ENCODE measurements around the gene PSMD13.

The PSMD13 gene

DNA sequence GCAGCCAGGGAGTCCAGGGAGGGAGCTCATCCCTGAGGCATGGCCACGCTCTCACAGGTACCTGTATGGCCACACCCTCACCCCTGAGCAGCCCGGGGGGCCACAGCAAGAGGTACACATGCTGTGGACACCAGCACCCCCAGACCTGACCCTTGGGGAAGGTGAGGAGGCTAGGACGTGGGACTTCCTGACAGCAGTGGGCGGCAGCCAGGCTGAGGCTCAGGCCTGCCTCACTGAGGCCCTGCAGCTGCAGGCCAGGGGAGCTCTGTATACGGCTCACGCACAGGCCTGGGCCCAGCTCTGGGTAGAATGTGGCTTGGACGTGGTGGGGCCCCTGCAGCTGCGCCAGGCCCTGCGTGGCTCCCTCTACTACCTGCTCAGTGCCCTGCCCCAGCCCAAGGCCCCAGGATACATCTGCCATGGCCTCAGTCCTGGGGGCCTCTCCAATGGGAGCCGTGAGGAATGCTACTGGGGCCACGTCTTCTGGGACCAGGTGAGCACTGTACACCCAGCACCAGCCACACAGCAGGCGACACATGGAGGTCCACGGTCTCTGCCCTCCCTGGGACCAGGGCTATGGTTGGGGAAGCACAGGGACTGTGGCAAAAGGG, 54.0 kb downstream of the PSMD13 start:
- DNase-seq: no peak

DNA sequence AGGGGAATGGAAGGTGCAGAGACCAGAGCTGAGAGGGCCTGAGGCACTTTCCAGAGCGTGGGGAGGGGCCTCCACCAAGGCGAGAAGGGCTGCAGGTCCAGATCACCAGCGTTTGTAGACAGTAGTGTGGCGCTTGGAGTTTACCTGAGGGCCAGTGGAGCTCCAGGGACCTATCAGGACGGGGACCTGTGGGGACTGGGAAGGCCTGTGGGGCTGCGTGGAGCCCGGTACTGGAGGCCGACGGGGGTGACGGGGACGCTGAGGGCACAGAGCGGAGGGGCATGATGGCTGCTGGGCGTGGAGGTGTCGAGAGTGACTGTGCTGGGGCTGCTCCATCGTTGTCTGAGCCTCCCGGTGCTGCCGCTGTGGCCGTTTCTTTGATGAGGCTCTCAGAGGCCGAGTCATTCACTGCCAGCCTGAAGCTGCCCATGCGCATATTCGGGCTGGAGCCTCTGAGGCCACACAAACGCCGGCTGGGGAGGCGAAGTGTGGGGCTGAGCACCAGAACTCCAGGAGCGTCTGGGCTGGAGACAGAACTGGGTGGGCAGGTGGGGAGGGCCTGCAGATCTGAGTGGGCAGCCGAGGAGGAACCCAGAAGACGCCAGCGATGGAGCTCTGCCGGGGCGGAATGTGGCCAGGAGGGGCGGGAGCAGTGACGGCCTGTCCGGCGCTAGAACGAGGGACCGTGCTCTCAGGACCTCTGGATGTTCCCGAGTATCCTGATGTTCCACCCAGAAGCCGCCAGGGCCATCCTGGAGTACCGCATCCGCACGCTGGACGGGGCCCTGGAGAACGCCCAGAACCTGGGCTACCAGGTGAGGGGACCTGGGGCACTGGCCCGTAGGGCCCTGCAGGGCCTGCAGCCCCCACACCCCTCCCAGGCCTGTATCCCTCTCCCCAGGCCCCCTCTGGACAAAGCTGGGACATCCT, 54.8 kb downstream of the PSMD13 start:
- DNase-seq: no peak

DNA sequence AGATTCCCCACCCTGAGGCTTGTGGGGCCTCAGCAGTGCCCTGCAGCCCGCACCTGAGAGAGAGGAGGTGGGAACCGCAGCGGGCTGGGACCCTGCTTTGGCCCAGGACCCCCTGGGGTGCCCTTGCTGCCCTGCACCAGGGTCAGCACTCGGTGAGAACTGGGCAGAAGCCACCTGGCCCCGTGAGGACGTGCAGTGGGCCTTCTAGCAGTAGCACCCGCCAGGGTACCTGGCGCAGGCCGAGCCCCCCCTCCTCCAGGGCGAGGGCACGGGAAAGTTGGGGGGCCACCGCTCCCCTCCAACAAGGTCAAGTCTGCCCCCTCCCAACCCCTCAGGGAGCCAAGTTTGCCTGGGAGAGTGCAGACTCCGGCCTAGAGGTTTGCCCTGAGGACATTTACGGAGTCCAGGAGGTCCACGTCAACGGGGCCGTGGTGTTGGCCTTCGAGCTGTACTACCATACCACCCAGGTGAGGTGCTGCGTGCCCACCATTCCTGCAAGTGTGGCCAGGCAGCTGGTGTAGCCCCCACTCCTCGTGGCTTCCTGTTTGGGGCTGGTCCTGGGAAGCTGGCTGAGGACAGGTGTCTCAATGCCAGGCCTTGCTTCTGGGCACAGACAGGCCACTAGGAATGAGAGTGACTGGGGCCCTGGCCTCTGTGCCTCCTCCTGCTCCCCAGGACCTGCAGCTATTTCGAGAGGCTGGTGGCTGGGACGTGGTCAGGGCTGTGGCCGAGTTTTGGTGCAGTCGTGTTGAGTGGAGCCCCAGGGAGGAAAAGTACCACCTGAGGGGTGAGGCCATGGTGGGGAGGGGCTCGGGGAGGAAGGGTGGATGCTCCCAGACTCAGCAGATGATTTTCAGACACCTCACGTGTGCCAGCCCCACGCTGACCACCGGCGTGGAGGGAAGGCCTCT, 55.7 kb downstream of the PSMD13 start:
- DNase-seq: no peak

DNA sequence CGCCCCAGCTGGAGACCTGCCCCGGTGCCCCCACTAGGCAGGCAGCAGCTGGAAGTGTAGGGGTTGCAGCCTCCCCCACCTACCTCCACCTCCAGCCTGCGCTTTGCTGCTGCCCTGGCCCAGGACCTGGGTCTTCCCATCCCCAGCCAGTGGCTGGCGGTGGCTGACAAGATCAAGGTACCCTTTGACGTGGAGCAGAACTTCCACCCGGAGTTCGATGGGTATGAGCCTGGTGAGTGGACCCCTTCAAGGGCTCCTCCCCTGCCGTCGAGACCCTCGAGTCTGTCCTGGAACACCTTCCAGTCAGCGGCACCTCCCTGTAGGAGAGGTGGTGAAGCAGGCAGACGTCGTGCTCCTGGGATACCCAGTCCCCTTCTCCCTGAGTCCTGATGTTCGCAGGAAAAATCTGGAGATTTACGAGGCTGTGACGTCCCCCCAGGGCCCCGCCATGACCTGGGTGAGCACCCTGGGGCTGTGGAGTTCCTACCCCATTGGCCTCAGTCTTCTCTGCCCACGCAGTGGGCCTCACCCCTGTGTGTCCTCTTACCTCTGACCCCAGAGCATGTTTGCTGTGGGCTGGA, 56.6 kb downstream of the PSMD13 start:
- no peak for DNase-seq

DNA sequence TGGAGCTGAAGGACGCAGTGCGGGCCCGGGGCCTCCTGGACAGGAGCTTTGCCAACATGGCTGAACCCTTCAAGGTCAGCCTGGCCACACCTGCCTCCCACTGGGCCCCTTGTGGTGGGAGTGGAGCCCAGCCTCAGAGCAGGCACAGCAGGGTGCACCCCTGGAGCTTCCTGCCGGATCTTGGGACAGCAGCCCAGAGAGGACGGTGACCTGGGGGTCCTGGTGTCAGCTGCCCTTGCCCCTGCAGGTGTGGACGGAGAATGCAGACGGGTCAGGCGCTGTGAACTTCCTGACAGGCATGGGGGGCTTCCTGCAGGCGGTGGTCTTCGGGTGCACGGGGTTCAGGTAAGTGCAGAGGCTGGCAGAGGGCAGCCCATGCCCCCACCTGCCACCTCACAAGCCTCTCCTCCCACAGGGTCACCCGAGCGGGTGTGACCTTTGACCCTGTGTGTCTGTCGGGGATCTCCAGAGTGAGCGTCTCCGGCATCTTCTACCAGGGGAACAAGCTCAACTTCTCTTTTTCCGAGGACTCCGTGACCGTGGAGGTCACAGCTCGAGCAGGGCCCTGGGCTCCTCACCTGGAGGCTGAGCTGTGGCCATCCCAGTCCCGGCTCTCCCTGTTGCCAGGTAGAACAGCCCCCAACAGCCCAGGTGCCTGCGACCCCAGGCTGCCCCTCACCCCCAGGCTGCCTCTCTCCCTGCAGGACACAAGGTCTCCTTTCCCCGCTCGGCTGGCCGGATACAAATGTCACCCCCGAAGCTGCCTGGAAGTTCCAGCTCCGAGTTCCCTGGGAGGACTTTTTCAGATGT, 57.3 kb downstream of the PSMD13 start:
- DNase-seq: no peak

DNA sequence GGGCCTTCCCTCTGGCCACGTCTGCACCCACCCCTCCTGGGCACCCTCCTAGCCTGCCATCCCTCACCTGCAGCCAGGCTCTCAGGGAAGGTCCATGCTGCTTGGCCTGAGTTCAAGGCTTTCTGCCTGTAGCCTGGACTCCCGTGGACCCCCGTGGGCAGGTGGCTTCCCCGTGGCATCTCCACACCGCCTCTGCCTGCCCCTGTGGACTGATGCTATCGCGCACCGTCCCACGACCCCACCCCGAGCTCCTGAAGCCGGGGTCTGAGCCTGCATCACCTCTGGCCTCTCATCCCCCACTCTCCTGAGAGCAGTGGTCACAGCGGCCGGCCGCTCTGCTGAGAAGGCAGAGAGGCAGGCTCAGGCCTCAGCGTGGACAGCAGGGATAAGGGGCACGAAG, 58.0 kb downstream of the PSMD13 start:
- DNase-seq: no peak

DNA sequence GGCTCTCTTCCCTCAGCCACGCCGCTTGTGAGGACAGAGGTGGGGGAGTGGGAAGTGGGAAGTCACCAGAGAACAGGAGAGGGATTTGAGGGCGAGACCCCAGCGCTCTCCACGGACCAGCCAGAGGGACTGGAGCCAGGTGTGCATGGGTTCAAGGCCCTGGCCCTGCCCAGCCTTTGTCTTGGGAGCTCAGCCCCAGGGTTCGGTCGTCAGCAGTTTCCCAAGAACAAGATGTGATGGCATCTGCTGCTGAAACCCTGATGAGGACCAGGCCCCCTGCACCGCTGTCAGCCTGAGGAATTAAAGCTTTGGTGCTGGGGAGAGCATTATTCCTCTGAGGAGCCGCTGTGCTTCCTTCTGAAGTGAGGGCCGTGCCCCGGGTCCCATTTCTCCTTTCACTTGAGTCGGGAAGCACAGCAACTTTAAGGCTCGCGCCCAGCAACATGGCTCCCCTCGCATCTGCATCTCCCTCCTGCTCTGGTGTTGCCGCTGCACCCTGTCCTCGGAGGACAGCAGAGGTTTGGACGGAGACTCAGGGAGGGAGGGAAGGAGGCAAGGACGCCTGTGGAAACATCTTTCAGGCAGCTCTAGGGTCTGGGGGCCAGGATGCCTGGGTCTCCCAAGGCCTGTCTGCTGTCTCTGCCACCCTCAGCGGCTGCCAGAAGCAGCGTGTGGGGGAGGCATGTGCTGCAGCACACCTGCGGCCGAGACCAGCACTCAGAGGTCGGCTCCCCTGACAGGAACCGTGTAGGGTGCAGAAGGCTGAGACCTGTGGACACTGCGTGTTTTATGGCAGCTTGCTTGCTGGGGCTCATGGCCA, 58.8 kb downstream of the PSMD13 start:
- no peak for DNase-seq

DNA sequence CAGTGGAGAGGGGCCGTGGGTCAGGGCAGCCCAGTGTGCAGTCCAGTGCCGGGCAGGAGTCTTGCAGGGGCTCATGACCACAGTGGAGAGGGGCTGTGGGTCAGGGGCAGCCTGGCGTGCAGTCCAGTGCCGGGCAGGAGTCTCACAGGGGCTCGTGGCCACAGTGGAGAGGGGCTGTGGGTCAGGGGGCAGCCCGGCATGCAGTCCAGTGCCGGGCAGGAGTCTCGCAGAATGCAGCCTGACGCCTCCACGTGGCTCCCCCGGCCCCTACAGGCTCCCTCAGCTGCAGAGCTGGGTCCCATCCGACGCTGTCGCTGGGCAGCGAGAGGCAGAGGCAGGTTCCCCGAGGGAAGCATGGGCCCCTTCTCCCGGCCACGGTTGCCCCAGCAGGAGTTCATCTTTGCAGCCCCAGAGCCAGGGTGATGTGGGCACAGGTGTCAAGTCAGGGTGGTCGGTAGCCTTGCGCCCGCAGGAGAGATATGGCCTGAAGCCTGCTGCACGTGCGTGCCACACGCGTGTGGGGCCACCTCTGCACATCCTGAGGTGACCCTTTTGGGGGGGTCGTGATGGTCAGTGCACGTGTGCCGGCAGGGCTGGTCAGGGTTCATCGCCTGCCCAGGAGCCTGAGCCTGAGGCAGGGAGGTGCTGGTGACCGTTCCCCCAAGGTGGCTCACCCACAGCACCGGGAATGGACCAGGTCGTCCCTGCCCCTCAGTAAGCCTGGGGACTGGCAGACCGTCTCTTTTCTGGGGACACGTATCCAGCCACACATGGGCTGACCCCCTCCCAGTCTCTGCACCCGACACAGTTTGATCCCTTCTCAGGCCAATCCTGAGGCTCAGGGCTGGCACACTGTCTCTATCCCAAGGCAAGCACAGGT, 59.6 kb downstream of the PSMD13 start:
- DNase-seq: no peak

DNA sequence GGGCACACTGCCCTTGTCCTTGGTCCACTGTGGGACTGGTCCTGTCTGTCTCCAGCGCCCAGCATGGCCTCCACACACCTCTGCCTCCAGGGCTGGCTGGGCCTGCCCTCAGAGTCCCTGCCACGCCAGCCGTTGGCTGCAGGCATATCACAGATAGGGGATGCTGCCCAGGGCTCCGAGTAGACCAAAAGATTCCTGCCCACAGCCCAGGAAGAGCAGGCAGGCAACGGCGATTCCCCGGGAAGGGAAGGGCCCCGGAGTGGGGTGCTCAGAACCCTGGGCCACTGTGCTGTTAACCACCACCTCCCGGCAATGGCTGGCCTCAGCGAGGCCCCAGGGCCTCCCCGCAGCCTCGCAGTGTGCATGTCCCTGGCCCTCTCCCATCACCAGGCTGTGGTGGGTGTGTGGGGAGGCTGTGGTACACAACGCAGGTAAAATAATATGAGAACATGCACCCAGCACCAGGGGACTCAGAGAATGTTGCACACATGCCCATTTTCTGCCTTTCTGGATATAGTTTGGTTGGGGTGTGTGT, 60.3 kb downstream of the PSMD13 start:
- no peak for DNase-seq

DNA sequence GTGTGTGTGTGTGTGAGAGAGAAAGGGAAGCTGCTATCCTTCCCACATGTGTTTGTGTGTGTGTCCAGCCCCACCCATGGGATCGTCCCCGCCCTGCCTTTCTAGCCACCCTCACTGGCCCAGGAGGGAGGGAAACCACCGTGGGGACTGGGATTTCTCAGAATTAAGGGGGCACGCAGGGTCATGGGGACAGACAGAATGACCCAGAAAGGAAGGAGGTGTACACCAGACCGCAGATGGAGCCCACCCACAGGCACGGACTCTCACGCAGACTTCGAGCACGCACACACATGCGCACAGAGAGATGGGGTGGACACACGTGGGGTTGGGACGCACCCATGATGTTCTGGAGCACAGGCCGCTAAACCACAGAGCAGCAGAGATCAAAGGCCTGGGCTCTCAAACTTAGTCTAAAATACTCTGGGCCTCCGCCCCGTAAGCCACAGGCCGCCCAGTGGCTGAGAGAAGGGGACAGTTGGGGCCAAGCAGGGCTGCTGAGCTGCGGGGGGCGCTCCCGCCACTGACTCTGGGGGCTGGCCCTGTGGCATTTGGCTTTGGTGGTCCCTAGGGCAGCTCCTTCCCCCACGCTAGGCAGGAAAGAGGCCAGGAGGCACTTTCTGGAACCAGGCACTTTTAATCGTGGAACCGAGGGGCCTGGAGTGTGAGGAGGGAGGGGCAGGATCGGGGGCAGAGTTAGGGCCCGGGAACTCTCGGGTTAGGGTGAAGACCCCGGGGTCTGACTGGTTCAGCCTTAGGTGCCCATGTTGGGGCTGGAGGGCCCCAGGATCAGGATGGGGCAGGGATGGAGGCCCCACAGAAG, 61.0 kb downstream of the PSMD13 start:
- DNase-seq: peak; percentile 95

DNA sequence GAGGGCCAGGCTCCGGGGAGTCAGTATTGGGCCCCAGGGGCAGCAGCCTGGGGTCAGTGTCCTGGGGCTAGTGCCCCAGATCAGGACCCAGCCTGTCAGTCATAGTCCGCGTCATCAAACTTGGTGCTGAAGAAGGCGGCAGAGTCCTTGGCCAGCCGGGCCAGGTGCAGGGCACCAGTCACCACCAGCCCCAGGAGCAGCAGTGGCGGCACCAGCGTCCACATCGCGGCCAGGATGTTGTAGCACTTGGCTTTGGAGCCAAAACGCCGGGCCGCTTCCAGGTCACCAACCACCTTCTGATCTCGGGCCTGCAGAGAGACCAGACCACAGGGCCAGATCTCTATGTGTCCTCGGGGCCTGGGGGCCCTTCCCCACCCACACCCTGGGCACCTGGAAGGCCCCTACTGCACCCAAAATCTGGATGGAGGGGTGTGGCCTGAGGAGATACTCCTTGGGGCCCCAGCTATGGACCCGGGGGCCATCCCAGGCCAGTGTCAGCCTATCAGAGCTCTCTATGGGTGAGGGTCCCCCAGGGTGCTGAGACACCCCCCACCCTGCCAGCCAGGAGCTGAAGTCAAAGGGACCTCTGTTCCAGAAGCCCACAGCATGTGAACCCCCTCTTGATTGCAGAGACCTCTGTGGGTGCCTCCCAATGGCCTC, 61.8 kb downstream of the PSMD13 start:
- DNase-seq: no peak

DNA sequence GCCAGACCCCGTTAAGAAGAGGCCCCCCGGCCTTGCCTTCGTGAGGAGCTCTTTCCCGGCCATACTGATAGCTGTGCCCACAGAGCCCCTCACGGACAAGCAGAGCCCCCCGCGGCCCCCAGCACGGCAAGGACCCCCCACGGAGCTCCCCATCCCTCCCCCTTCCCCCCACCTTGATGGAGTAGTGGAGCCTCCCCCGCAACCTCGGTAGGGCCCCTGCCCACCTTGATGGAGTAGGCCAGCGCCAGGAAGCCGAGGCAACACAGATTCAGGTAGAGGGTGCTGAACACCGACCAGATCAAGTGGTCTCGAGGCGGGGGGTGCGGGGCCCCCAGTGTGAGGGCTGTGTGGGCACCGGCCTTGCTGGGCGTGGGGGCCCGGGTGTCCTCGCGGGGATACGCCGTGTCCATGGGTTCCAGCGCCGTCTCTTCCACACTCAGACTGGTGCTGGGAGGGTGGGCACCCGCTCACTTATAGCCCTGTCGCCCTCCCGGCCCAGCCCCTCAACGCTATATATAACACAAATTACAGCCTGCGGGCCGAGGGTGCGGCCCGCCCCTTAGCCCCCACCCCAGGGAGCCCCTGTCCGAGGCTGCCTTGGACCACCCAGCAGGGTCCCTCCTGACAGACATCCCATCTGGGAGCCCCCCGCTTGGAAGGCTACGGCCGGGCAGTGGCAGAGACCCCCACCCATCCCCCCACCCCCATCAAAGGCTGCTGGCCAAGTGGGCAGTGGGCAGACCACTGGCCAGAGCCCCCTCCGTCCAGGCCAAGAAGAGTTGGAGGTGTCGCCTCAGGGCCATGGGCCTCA, 62.5 kb downstream of the PSMD13 start, which contains the start of gene IFITM5:
Gene IFITM5, minus strand, starts transcription at position 446 of the 811 bp plus-strand sequence. Its CDS starts 36 bp downstream, at position 410.
- DNase-seq: no peak

DNA sequence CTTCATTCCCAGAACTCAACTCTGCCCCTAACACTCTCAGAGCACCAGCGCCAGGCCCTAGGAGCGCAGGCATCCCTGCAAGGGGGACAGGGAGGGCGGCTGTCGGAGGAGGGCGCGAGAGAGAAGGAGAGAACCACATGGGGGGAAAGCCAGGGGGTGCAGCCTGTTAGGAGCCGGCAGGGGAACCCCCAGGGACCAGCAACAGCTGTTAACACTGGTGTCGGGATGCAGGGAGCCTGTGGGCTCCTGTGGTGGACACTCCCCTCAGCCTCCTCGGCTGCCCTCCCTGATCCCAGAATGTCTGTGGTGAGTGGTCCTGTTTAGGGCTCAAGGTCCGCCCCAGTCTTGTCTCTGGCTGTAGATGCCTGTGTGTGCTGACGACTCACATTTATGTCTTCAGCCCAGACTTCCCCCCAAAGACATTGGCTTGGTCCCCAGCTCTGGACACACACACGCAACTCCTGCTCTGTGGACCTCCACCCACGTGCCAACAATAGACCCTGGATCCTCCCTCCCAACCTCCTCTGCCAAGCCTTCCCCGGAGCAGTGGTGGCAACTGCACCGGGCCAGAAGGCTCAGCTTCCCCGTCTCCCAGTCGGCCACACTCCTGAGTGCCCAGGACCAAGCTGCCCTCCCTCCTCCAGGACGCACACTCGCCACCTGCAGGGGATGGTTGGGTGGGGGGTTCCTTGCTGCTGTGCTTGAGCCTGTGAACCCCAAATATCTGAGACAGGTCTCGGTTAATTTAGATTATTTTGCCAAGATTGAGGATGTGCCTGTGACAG, 63.4 kb downstream of the PSMD13 start:
- DNase-seq: peak; percentile 24
